ENCODE data around the gene ERCC4.

ERCC4 gene

GRCh38 chr16:13926464-13926863 is 6.5 kb downstream of the ERCC4 start:
- no peak overlapping the region for H3K4me3 Mint-ChIP-seq
- ATAC-seq (no peak), DNase-seq (ENCODE audit: low spot score in 2 of 2) (no peak)
- peaks cover 11% of the 10 kb centered on the region for H3K4me1 Mint-ChIP-seq
- H3K9me3 Mint-ChIP-seq: no peaks in the 10 kb centered on the region
- H3K27ac Mint-ChIP-seq: peak overlapping the region; percentile 40
- peaks cover 34% of the 10 kb centered on the region for H3K36me3 Mint-ChIP-seq

GRCh38 chr16:13926891-13927290 is 6.9 kb downstream of the ERCC4 start:
- Mint-ChIP-seq H3K4me1 (peaks cover 11% of the 10 kb centered on the region), H3K4me3 (no peak overlapping the region), H3K27ac (peak overlapping the region; percentile 40), H3K9me3 (no peaks in the 10 kb centered on the region), H3K36me3 (peaks cover 38% of the 10 kb centered on the region)
- DNase-seq (ENCODE audit: low spot score in 2 of 2) (no peak), ATAC-seq (no peak)

- peaks cover 11% of the 10 kb centered on the region for H3K4me1 Mint-ChIP-seq
- ATAC-seq: no peak
- H3K27ac Mint-ChIP-seq: no peak overlapping the region
- H3K4me3 Mint-ChIP-seq: no peak overlapping the region
- H3K9me3 Mint-ChIP-seq: no peaks in the 10 kb centered on the region
- DNase-seq (ENCODE audit: low spot score in 2 of 2): no peak
- H3K36me3 Mint-ChIP-seq: peaks cover 41% of the 10 kb centered on the region
These were observed 8.7 kb downstream of the ERCC4 start for GRCh38 chr16:13928646-13929045.

GRCh38 chr16:13931845-13932244 is 11.9 kb downstream of the ERCC4 start:
- peak; percentile 39 for ATAC-seq
- Mint-ChIP-seq H3K36me3 (peaks cover 53% of the 10 kb centered on the region), H3K4me1 (peaks cover 6% of the 10 kb centered on the region), H3K27ac (no peak overlapping the region), H3K4me3 (no peak overlapping the region), H3K9me3 (no peaks in the 10 kb centered on the region)
- no peak for DNase-seq (ENCODE audit: low spot score in 2 of 2)

- Mint-ChIP-seq H3K9me3 (no peaks in the 10 kb centered on the region), H3K36me3 (peaks cover 55% of the 10 kb centered on the region), H3K4me1 (peaks cover 14% of the 10 kb centered on the region), H3K27ac (no peak overlapping the region), H3K4me3 (no peak overlapping the region)
- DNase-seq (ENCODE audit: low spot score in 2 of 2) (no peak), ATAC-seq (no peak)
These were observed 15.5 kb downstream of the ERCC4 start for GRCh38 chr16:13935408-13935807.

- Mint-ChIP-seq H3K36me3 (peaks cover 55% of the 10 kb centered on the region), H3K9me3 (no peaks in the 10 kb centered on the region), H3K4me3 (no peak overlapping the region), H3K27ac (peak overlapping the region; percentile 68), H3K4me1 (peaks cover 14% of the 10 kb centered on the region)
- ATAC-seq (no peak), DNase-seq (ENCODE audit: low spot score in 2 of 2) (no peak)
These were observed 16.2 kb downstream of the ERCC4 start for GRCh38 chr16:13936155-13936554.

GRCh38 chr16:13936596-13937081 is 16.7 kb downstream of the ERCC4 start:
- DNase-seq (ENCODE audit: low spot score in 2 of 2) (no peak), ATAC-seq (peak; percentile 49)
- Mint-ChIP-seq H3K4me1 (peaks cover 14% of the 10 kb centered on the region), H3K36me3 (peaks cover 57% of the 10 kb centered on the region), H3K4me3 (no peak overlapping the region), H3K9me3 (no peaks in the 10 kb centered on the region), H3K27ac (peak overlapping the region; percentile 68)

GRCh38 chr16:13937411-13937810 is 17.5 kb downstream of the ERCC4 start:
- H3K9me3 Mint-ChIP-seq: no peaks in the 10 kb centered on the region
- H3K4me1 Mint-ChIP-seq: peaks cover 14% of the 10 kb centered on the region
- DNase-seq (ENCODE audit: low spot score in 2 of 2) (no peak), ATAC-seq (no peak)
- H3K27ac Mint-ChIP-seq: peak overlapping the region; percentile 68
- peaks cover 53% of the 10 kb centered on the region for H3K36me3 Mint-ChIP-seq
- no peak overlapping the region for H3K4me3 Mint-ChIP-seq

- Mint-ChIP-seq H3K9me3 (no peaks in the 10 kb centered on the region), H3K36me3 (peaks cover 53% of the 10 kb centered on the region), H3K4me3 (no peak overlapping the region)
These were observed 18.5 kb downstream of the ERCC4 start for GRCh38 chr16:13938480-13938879.

GRCh38 chr16:13939821-13940220 is 19.9 kb downstream of the ERCC4 start:
- Mint-ChIP-seq H3K4me3 (no peak overlapping the region), H3K36me3 (peaks cover 50% of the 10 kb centered on the region), H3K4me1 (peaks cover 14% of the 10 kb centered on the region), H3K27ac (peak overlapping the region; percentile 41), H3K9me3 (no peaks in the 10 kb centered on the region)
- ATAC-seq (peak; percentile 85), DNase-seq (ENCODE audit: low spot score in 2 of 2) (no peak)

More at GRCh38 chr16:13938480-13938879, 18.5 kb downstream of the ERCC4 start:
- H3K27ac Mint-ChIP-seq: no peak overlapping the region
- ATAC-seq (no peak), DNase-seq (ENCODE audit: low spot score in 2 of 2) (no peak)
- H3K4me1 Mint-ChIP-seq: peaks cover 14% of the 10 kb centered on the region

GRCh38 chr16:13940397-13940933 is 20.5 kb downstream of the ERCC4 start:
- DNase-seq (ENCODE audit: low spot score in 2 of 2): no peak
- Mint-ChIP-seq H3K9me3 (no peaks in the 10 kb centered on the region), H3K36me3 (peaks cover 47% of the 10 kb centered on the region), H3K27ac (peak overlapping the region; percentile 41), H3K4me1 (peaks cover 14% of the 10 kb centered on the region), H3K4me3 (no peak overlapping the region)
- peak; percentile 24 for ATAC-seq

- Mint-ChIP-seq H3K4me3 (no peak overlapping the region), H3K4me1 (peaks cover under 1% of the 10 kb centered on the region), H3K27ac (no peak overlapping the region), H3K9me3 (no peaks in the 10 kb centered on the region), H3K36me3 (peaks cover 31% of the 10 kb centered on the region)
- ATAC-seq (no peak), DNase-seq (ENCODE audit: low spot score in 2 of 2) (no peak)
These were observed 24.9 kb downstream of the ERCC4 start for GRCh38 chr16:13944816-13945215.

- no peaks in the 10 kb centered on the region for H3K4me1 Mint-ChIP-seq
- H3K27ac Mint-ChIP-seq: no peak overlapping the region
These were observed 26.0 kb downstream of the ERCC4 start for GRCh38 chr16:13945744-13946485.

GRCh38 chr16:13948086-13948485 is 28.1 kb downstream of the ERCC4 start:
- DNase-seq (ENCODE audit: low spot score in 2 of 2) (no peak), ATAC-seq (no peak)
- H3K9me3 Mint-ChIP-seq: no peaks in the 10 kb centered on the region
- H3K4me3 Mint-ChIP-seq: no peak overlapping the region
- no peak overlapping the region for H3K27ac Mint-ChIP-seq
- peaks cover 26% of the 10 kb centered on the region for H3K36me3 Mint-ChIP-seq
- H3K4me1 Mint-ChIP-seq: no peaks in the 10 kb centered on the region

More at GRCh38 chr16:13945744-13946485, 26.0 kb downstream of the ERCC4 start:
- no peak overlapping the region for H3K4me3 Mint-ChIP-seq
- no peak for DNase-seq (ENCODE audit: low spot score in 2 of 2)
- ATAC-seq: no peak
- H3K36me3 Mint-ChIP-seq: peaks cover 31% of the 10 kb centered on the region
- H3K9me3 Mint-ChIP-seq: no peaks in the 10 kb centered on the region

GRCh38 chr16:13950821-13951547 is 31.0 kb downstream of the ERCC4 start:
- Mint-ChIP-seq H3K36me3 (peaks cover 16% of the 10 kb centered on the region), H3K4me3 (no peak overlapping the region), H3K27ac (no peak overlapping the region), H3K9me3 (no peaks in the 10 kb centered on the region), H3K4me1 (peaks cover 6% of the 10 kb centered on the region)
- no peak for DNase-seq (ENCODE audit: low spot score in 2 of 2)
- no peak for ATAC-seq
